GM12891 (cell line): ENCODE results near the gene TERB1.

Source experiments
- DNase-seq: peaks from one replicate; pipeline ENCODE4 v3.0.0; 2011; ENCODE audit warnings: low spot score; ENCODE audit not compliant: insufficient read length
- FAIRE-seq: peaks from 2 replicates; lab custom pipeline; 2011; peaks lifted over from hg19 to GRCh38; lab: Jason Lieb, UNC
- PAX5 ChIP-seq: IDR thresholded peaks from 2 replicates; pipeline ENCODE4 v1.6.1; 2011; ENCODE audit warnings: low read length, moderate library complexity, mild to moderate bottlenecking; ENCODE audit not compliant: insufficient read depth, severe bottlenecking
- POLR2A ChIP-seq: IDR thresholded peaks from 2 replicates; pipeline ENCODE4 v1.6.1; 2011; ENCODE audit warnings: low read depth, low read length, control low read depth
- POLR2AphosphoS5 ChIP-seq: IDR thresholded peaks from 2 replicates; pipeline ENCODE4 v1.6.1; 2011; ENCODE audit warnings: low read depth, low read length, control low read depth
- POU2F2 ChIP-seq: IDR thresholded peaks from 2 replicates; pipeline ENCODE4 v1.6.1; 2011; ENCODE audit warnings: low read depth, mild to moderate bottlenecking, control low read depth, low read length, moderate library complexity
- SPI1 ChIP-seq: IDR thresholded peaks from 2 replicates; pipeline ENCODE4 v1.6.1; 2011; ENCODE audit warnings: low read depth, low read length, control low read depth
- TAF1 ChIP-seq: IDR thresholded peaks from 2 replicates; pipeline ENCODE4 v1.6.1; 2011; ENCODE audit warnings: low read depth, low read length, control low read depth

Gene TERB1

GRCh38 chr16:66713076-66713475 is 88.3 kb downstream of the TERB1 start:
- peak; percentile 60 for FAIRE-seq
- DNase-seq, result no peak
- TF ChIP-seq POLR2AphosphoS5 (no peak), POU2F2 (no peak), SPI1 (no peak), POLR2A (no peak), TAF1 (no peak), PAX5 (no peak)

GRCh38 chr16:66712512-66712911 is 88.9 kb downstream of the TERB1 start:
- DNase-seq, result no peak
- no peak for FAIRE-seq
- no peak for TF ChIP-seq POLR2AphosphoS5
- no peak for TF ChIP-seq POU2F2
- no peak for TF ChIP-seq SPI1
- no peak for TF ChIP-seq PAX5
- TF ChIP-seq POLR2A, result no peak
- TF ChIP-seq TAF1, result no peak

- no peak for TF ChIP-seq POLR2A
- TF ChIP-seq POLR2AphosphoS5, result no peak
- TF ChIP-seq SPI1, result no peak
- no peak for TF ChIP-seq TAF1
- no peak for FAIRE-seq
- no peak for DNase-seq
Measured at GRCh38 chr16:66711581-66711980, 89.8 kb downstream of the TERB1 start.

- FAIRE-seq, result no peak
- DNase-seq, result no peak
Measured at GRCh38 chr16:66706506-66706880, 94.9 kb downstream of the TERB1 start.

GRCh38 chr16:66705790-66706505 is 95.4 kb downstream of the TERB1 start:
- FAIRE-seq (no peak), DNase-seq (no peak)
- TF ChIP-seq TAF1 (no peak), POU2F2 (no peak), POLR2A (no peak), PAX5 (no peak), POLR2AphosphoS5 (no peak), SPI1 (no peak)

More at GRCh38 chr16:66706506-66706880, 94.9 kb downstream of the TERB1 start:
- TF ChIP-seq POLR2A (no peak), POLR2AphosphoS5 (no peak), POU2F2 (no peak), PAX5 (no peak), TAF1 (no peak), SPI1 (no peak)
